Gastrocnemius medialis (tissue), 4 donors: ENCODE measurements around the gene ATP10A. TPM values are rescaled to one million over a fixed set of nuclear protein-coding genes. Genes with fewer than 3 reads are reported as not detected.

Experiments
- ATAC-seq, 2 donors: fragments of 150-250 bp; one replicate each; pipeline ENCODE4 v1.9.1; 2016
- DNase-seq, 2 donors: peaks; one replicate each; pipeline ENCODE4 v3.0.0-alpha.2; 2019
- H3K27ac ChIP-seq, 4 donors: fragments of 200-600 bp; sonication (generic); 1 replicate in 1 of 4; 2 replicates in 3 of 4; pipeline ENCODE4 v1.5.1; 2016 to 2018; ENCODE audit warnings: mild to moderate bottlenecking in 2 of 4, moderate library complexity in 1 of 4
- H3K27me3 ChIP-seq, 3 donors: fragments of 200-600 bp; sonication (generic) in 2 of 3; 1 replicate in 1 of 3; 2 replicates in 2 of 3; pipeline versions ENCODE4 v1.5.1 to v1.6.0; 2016 to 2019; ENCODE audit warnings: mild to moderate bottlenecking in 1 of 3, moderate library complexity in 1 of 3
- H3K36me3 ChIP-seq, 2 donors: fragments of 200-600 bp; sonication (generic) in 1 of 2; one replicate each; pipeline ENCODE4 v1.5.1; 2017 to 2018
- H3K4me1 ChIP-seq, 2 donors: fragments of 200-600 bp; sonication (generic) in 1 of 2; one replicate each; pipeline ENCODE4 v1.5.1; 2016 to 2017; ENCODE audit warnings: mild to moderate bottlenecking in 2 of 2
- H3K4me3 ChIP-seq, 4 donors: fragments of 200-600 bp; sonication (generic) in 3 of 4; 1 replicate in 1 of 4; 2 replicates in 3 of 4; pipeline ENCODE4 v1.5.1; 2016 to 2019; ENCODE audit warnings: mild to moderate bottlenecking in 2 of 4
- H3K9me3 ChIP-seq, 3 donors: fragments of 200-600 bp; sonication (generic) in 2 of 3; 1 replicate in 1 of 3; 2 replicates in 2 of 3; pipeline ENCODE4 v1.5.1; 2016 to 2019
- CTCF ChIP-seq, 5 experiments: fragments of 450-650 bp in 3 of 5; fragments of 200-600 bp in 2 of 5; sonication (generic) in 2 of 5; IDR thresholded peaks in 4 of 5; conservative IDR thresholded peaks in 1 of 5; 1 replicate in 4 of 5; 2 replicates in 1 of 5; pipeline ENCODE4 v1.5.1; 2016 to 2019; ENCODE audit warnings: antibody characterized with exemption in 5 of 5, mild to moderate bottlenecking in 3 of 5, moderate library complexity in 3 of 5
- POLR2A ChIP-seq, 2 donors: fragments of 450-650 bp; IDR thresholded peaks; one replicate each; pipeline ENCODE4 v1.6.1; 2017; ENCODE audit warnings: antibody characterized with exemption in 2 of 2, mild to moderate bottlenecking in 2 of 2, moderate library complexity in 2 of 2
- in situ Hi-C, 4 donors: fragments of 200-750 bp; cut with MboI; loops; one replicate each; pipeline versions ENCODE4 v1.15.0 to v1.8.0; 2017; ENCODE audit warnings: low sequenced_read_pairs in 4 of 4
- intact Hi-C: fragments of 100-400 bp; cut with DNase I; formaldehyde crosslinking; loops from one replicate; pipeline ENCODE4 v1.15.1; 2023; ENCODE audit warnings: low total_unique reads
- total RNA-seq, 4 donors: library from RNA; depleted of rRNA; stranded (reverse); fragments of >200 nt; gene quantifications; one replicate each; pipeline versions ENCODE4 v1.1.0 to v1.2.3, GENCODE V29; 2016

ATP10A gene
- total RNA-seq, 4 donors from 2014 or later: 0.36 to 0.56 (median 0.47) TPM

DNA sequence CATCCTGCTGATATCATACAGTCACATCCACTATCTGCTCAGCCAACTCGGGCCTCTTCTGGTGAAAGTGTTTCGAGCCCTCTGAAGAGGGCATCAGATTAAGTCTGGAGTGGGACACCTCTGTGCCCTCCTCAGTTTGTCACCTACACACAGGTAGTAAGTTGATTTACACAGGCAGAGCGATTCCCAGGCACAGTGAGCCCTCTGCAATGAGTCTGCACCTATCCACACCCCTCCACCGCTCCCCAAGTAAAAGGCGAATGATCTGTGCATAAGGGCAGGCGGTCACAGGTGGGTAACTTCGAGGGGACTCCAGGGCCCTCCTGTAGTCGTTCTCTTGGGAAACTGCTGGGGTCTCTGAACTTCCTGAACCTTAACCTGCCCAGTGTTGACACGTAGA is 152.0 kb downstream of the ATP10A start:
- Histone ChIP-seq H3K9me3 (no peaks in the 10 kb centered on the region), H3K27ac (no peak overlapping the region), H3K4me1 (no peaks in the 10 kb centered on the region), H3K27me3 (no peaks in the 10 kb centered on the region), H3K4me3 (no peak overlapping the region), H3K36me3 (no peaks in the 10 kb centered on the region)
- intact Hi-C loops: loop anchor here (2.0 kb wide), 1 partner anchor 202 kb away; no protein-coding TSS in a partner anchor
- in situ Hi-C loops: loop anchor here in 1 of 4 donors (25.0 kb wide), 1 partner anchor 199 kb away; no protein-coding TSS in a partner anchor
- TF ChIP-seq POLR2A (IDR thresholded peaks at IDR 0.05) (no peak), CTCF (IDR thresholded peaks at IDR 0.05 in 4 of 5, conservative IDR thresholded peaks at IDR 0.05 in 1 of 5) (no peak)
- DNase-seq (no peak), ATAC-seq (no peak)

DNA sequence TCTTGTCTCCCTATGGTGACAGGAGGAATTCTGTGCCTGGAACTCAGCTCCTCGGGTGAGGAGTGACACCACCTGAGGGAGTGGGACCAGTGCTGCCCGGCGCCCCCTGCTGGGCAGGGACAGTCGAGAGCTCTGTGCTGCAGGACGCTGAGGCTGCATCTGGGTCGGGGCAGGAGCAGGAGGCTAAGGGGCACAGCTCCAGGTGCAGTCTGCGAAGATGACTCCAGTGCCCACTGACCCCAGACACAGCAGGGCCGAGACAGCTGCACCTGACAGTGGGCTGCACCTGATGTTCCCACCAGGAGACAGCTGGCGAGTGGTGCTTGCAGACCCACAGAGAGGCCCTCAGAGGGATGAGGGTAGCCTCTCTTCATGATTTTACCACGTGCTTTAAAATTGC is 152.9 kb downstream of the ATP10A start:
- no peaks in the 10 kb centered on the region for H3K27me3 ChIP-seq

DNA sequence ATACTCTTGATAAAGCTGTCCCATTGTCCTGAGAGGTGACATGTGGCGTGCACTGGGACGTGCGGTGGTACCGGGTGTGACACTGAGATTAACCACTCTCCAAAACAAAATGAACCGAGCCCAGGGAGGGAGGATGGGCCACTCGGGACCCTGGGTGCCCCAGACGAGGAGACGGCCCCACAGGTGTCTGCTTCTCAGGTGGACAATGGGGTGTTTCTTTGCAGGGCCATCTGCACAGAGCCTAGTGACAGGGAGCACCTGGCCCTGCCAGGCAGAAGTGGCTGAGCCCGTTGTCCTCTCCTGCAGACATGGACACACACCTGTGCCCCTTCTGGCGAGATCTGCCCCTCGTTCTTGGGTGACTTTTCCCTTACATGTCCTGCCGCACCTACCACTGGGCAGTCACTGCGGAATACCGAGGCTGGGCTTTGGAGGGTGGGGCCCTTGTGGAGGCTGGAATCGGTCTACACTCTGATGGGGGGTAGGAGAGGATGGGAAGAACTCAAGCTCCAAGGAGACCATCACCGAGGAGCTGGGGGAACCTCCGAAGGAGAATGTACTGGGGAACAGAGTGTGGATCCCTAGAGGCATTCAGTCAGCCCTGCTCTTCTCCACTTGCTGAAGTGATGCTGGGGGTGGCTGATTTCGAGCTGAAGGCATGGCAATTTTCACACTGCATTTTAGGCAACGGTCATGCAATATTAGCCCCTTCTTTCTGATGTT is 153.5 kb downstream of the ATP10A start:
- DNase-seq (no peak), ATAC-seq (no peak)
- no peaks in the 10 kb centered on the region for H3K4me1 ChIP-seq
- H3K27me3 ChIP-seq: no peaks in the 10 kb centered on the region
- no peak overlapping the region for H3K27ac ChIP-seq
- in situ Hi-C loops: loop anchor here in 1 of 4 donors (25.0 kb wide), 1 partner anchor 197 kb away; no protein-coding TSS in a partner anchor
- no peak overlapping the region for H3K4me3 ChIP-seq
- H3K36me3 ChIP-seq: no peaks in the 10 kb centered on the region
- H3K9me3 ChIP-seq: no peaks in the 10 kb centered on the region
- TF ChIP-seq CTCF (IDR thresholded peaks at IDR 0.05 in 4 of 5, conservative IDR thresholded peaks at IDR 0.05 in 1 of 5) (no peak), POLR2A (IDR thresholded peaks at IDR 0.05) (no peak)
- intact Hi-C loops: loop anchor here (2.0 kb wide), 1 partner anchor 201 kb away; no protein-coding TSS in a partner anchor

More for the DNA sequence above, 152.9 kb downstream of the ATP10A start:
- TF ChIP-seq POLR2A (IDR thresholded peaks at IDR 0.05) (no peak), CTCF (IDR thresholded peaks at IDR 0.05 in 4 of 5, conservative IDR thresholded peaks at IDR 0.05 in 1 of 5) (peak; percentile 39 to 75 (median 61))
- H3K9me3 ChIP-seq: no peaks in the 10 kb centered on the region
- intact Hi-C loops (loop anchor here (2.0 kb wide), 1 partner anchor 201 kb away; no protein-coding TSS in a partner anchor), in situ Hi-C loops (loop anchor here in 1 of 4 donors (25.0 kb wide), 1 partner anchor 198 kb away; no protein-coding TSS in a partner anchor)
- H3K36me3 ChIP-seq: no peaks in the 10 kb centered on the region
- no peaks in the 10 kb centered on the region for H3K4me1 ChIP-seq
- no peak overlapping the region for H3K4me3 ChIP-seq
- ATAC-seq (peak; percentile 36 to 75), DNase-seq (peak in 1 of 2 donors; percentile 33)
- no peak overlapping the region for H3K27ac ChIP-seq

GRCh38 chr15:25708391-25708790 is 154.7 kb downstream of the ATP10A start:
- in situ Hi-C loops: loop anchor here in 1 of 4 donors (25.0 kb wide), 1 partner anchor 196 kb away; no protein-coding TSS in a partner anchor

More at GRCh38 chr15:25708391-25708790, 154.7 kb downstream of the ATP10A start:
- no peak overlapping the region for H3K4me3 ChIP-seq
- intact Hi-C loops: no loop called here
- no peaks in the 10 kb centered on the region for H3K36me3 ChIP-seq
- no peak for ATAC-seq
- H3K4me1 ChIP-seq: no peaks in the 10 kb centered on the region
- H3K9me3 ChIP-seq: no peaks in the 10 kb centered on the region
- H3K27ac ChIP-seq: no peak overlapping the region
- TF ChIP-seq POLR2A (IDR thresholded peaks at IDR 0.05): no peak
- no peak for TF ChIP-seq CTCF (IDR thresholded peaks at IDR 0.05 in 4 of 5, conservative IDR thresholded peaks at IDR 0.05 in 1 of 5)
- H3K27me3 ChIP-seq: no peaks in the 10 kb centered on the region
- no peak for DNase-seq
